CD4-positive, alpha-beta T cell (primary cell): Measurements from ENCODE around the gene UROD. TPM values are rescaled to one million over a fixed set of nuclear protein-coding genes. Genes with fewer than 3 reads are reported as not detected.

Experiments
- ATAC-seq: fragments of 200-7000 bp; cut with Tn5 transposase; one replicate; pipeline ENCODE4 v1.10.0; 2022; ENCODE audit warnings: mild to moderate bottlenecking; ENCODE audit not compliant: poor library complexity
- CTCF ChIA-PET: fragments of 350-600 bp; sonication (Branson Sonifier 250); formaldehyde crosslinking; loops from one replicate; lab custom pipeline; 2021; ENCODE audit warnings: antibody characterized with exemption, inconsistent platforms; lab: Charles Lee
- POLR2A ChIA-PET: fragments of 350-600 bp; sonication (Branson Sonifier 250); formaldehyde crosslinking; loops from one replicate; lab custom pipeline; 2021; ENCODE audit warnings: antibody characterized with exemption, inconsistent platforms; lab: Charles Lee
- DNase-seq, 14 experiments: peaks; one replicate each; pipeline ENCODE4 v3.0.0-alpha.2; 2013 to 2020; ENCODE audit warnings: mixed read lengths in 2 of 14
- H3K27ac ChIP-seq, 2 donors: one replicate each; pipeline versions ENCODE4 v1.5.1 to v1.7.0; 2013; ENCODE audit warnings: low read length in 2 of 2, low read depth in 1 of 2, mild to moderate bottlenecking in 1 of 2
- H3K27me3 ChIP-seq, 2 experiments: 1 replicate in 1 of 2; 2 replicates in 1 of 2; pipeline versions ENCODE4 v1.6.1 to v1.7.0; 2013; ENCODE audit warnings: low read length in 2 of 2, control low read depth in 1 of 2, mild to moderate bottlenecking in 1 of 2, moderate library complexity in 1 of 2; ENCODE audit not compliant: insufficient read depth in 2 of 2, control insufficient read depth in 1 of 2
- H3K36me3 ChIP-seq: one replicate; pipeline ENCODE4 v1.6.1; 2013; ENCODE audit warnings: low read length, control low read depth; ENCODE audit not compliant: insufficient read depth
- H3K4me1 ChIP-seq: one replicate; pipeline ENCODE4 v1.6.1; 2013; ENCODE audit warnings: low read length, control low read depth; ENCODE audit not compliant: insufficient read depth
- H3K4me3 ChIP-seq: one replicate; pipeline ENCODE4 v1.5.1; 2013; ENCODE audit warnings: mild to moderate bottlenecking, low read length, moderate library complexity
- H3K9me3 ChIP-seq, 2 experiments: 1 replicate in 1 of 2; 2 replicates in 1 of 2; pipeline versions ENCODE4 v1.6.1 to v1.7.0; 2013; ENCODE audit warnings: low read length in 2 of 2, mild to moderate bottlenecking in 2 of 2, control low read depth in 1 of 2, moderate library complexity in 1 of 2; ENCODE audit not compliant: control insufficient read depth in 1 of 2, insufficient read depth in 1 of 2
- H3K27ac Mint-ChIP-seq: one replicate; pipeline ENCODE4 v1.8.0; 2020; ENCODE audit warnings: mixed read lengths
- H3K27me3 Mint-ChIP-seq: one replicate; pipeline ENCODE4 v1.8.0; 2021; ENCODE audit warnings: mixed read lengths
- H3K36me3 Mint-ChIP-seq: one replicate; pipeline ENCODE4 v1.8.0; 2021; ENCODE audit warnings: low read depth, mixed read lengths
- H3K4me1 Mint-ChIP-seq: one replicate; pipeline ENCODE4 v1.8.0; 2021; ENCODE audit warnings: low read depth, mixed read lengths
- H3K4me3 Mint-ChIP-seq: one replicate; pipeline ENCODE4 v1.8.0; 2020; ENCODE audit warnings: mild to moderate bottlenecking, mixed read lengths
- H3K9me3 Mint-ChIP-seq: one replicate; pipeline ENCODE4 v1.8.0; 2020; ENCODE audit warnings: mixed read lengths
- intact Hi-C, 2 experiments: fragments of 100-400 bp; cut with DNase I in 1 of 2; cut with micrococcal nuclease in 1 of 2; formaldehyde crosslinking; loops; one replicate each; pipeline versions ENCODE4 v1.15.1 to v1.9.0; 2023 to 2025; cut with DNase I, micrococcal nuclease
- total RNA-seq, 174 experiments: library from RNA in 2 of 174; stranded (reverse) in 2 of 174; gene quantifications; one replicate each; pipeline ENCODE4 v1.2.3 and lab custom pipeline; 2021 to 2026
- TF ChIP-seq, protein P1 (sequence below): fragments of 200-600 bp; IDR thresholded peaks from one replicate; pipeline ENCODE4 v1.8.0; 2022; ENCODE audit warnings: antibody characterized with exemption, mild to moderate bottlenecking

UROD gene
- total RNA-seq, 2 experiments from 2014 or later, result 41.0 to 42.4 TPM

- Mint-ChIP-seq H3K4me3 (no peak overlapping the region), H3K9me3 (no peaks in the 10 kb centered on the region), H3K27ac (no peak overlapping the region), H3K4me1 (peaks cover 19% of the 10 kb centered on the region), H3K27me3 (no peaks in the 10 kb centered on the region), H3K36me3 (peaks cover 5% of the 10 kb centered on the region)
- Histone ChIP-seq H3K36me3 (no peaks in the 10 kb centered on the region), H3K27ac (no peak overlapping the region), H3K4me3 (no peak overlapping the region), H3K27me3 (no peaks in the 10 kb centered on the region), H3K9me3 (no peaks in the 10 kb centered on the region), H3K4me1 (peaks cover 8% of the 10 kb centered on the region)
- ChIA-PET CTCF (no interaction called here), POLR2A (no interaction called here)
- DNase-seq, result no peak
- intact Hi-C loops, result no loop called here
- ATAC-seq, result no peak
- TF ChIP-seq, protein P1, sequence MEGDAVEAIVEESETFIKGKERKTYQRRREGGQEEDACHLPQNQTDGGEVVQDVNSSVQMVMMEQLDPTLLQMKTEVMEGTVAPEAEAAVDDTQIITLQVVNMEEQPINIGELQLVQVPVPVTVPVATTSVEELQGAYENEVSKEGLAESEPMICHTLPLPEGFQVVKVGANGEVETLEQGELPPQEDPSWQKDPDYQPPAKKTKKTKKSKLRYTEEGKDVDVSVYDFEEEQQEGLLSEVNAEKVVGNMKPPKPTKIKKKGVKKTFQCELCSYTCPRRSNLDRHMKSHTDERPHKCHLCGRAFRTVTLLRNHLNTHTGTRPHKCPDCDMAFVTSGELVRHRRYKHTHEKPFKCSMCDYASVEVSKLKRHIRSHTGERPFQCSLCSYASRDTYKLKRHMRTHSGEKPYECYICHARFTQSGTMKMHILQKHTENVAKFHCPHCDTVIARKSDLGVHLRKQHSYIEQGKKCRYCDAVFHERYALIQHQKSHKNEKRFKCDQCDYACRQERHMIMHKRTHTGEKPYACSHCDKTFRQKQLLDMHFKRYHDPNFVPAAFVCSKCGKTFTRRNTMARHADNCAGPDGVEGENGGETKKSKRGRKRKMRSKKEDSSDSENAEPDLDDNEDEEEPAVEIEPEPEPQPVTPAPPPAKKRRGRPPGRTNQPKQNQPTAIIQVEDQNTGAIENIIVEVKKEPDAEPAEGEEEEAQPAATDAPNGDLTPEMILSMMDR, result no peak
Observed at GRCh38 chr1:45047032-45047431, 35.0 kb downstream of the UROD start.

- H3K9me3 Mint-ChIP-seq, result no peaks in the 10 kb centered on the region
- Histone ChIP-seq H3K36me3 (no peaks in the 10 kb centered on the region), H3K27me3 (no peaks in the 10 kb centered on the region), H3K27ac (peak overlapping the region in 1 of 2 donors; percentile 76), H3K9me3 (no peaks in the 10 kb centered on the region), H3K4me3 (peak overlapping the region; percentile 45), H3K4me1 (peaks cover 8% of the 10 kb centered on the region)
- ChIA-PET CTCF (no interaction called here), POLR2A (interaction anchor here (0.6 to 1.5 kb wide), 9 partner anchors 17 to 838 kb away, joined by 3 to 6 read pairs (median 3); partner anchors contain the start of genes DMAP1, HECTD3, RPS8 and UROD)
- H3K4me1 Mint-ChIP-seq, result peaks cover 19% of the 10 kb centered on the region
- TF ChIP-seq, protein P1, result no peak
- intact Hi-C loops, result no loop called here
- DNase-seq (peak in 4 of 14 experiments; percentile 8 to 51 (median 18)), ATAC-seq (peak; percentile 63)
- no peaks in the 10 kb centered on the region for H3K27me3 Mint-ChIP-seq
- H3K27ac Mint-ChIP-seq, result peak overlapping the region; percentile 82
- peak overlapping the region; percentile 49 for H3K4me3 Mint-ChIP-seq
- no peaks in the 10 kb centered on the region for H3K36me3 Mint-ChIP-seq
Observed at GRCh38 chr1:45051005-45051772, 39.1 kb downstream of the UROD start.

- no peak for DNase-seq
- no peak overlapping the region for H3K27ac ChIP-seq
- no peaks in the 10 kb centered on the region for H3K27me3 ChIP-seq
- Mint-ChIP-seq H3K9me3 (no peaks in the 10 kb centered on the region), H3K27ac (no peak overlapping the region), H3K4me3 (no peak overlapping the region), H3K36me3 (no peaks in the 10 kb centered on the region), H3K4me1 (no peaks in the 10 kb centered on the region), H3K27me3 (no peaks in the 10 kb centered on the region)
- intact Hi-C loops, result no loop called here
- POLR2A ChIA-PET, result no interaction called here
- TF ChIP-seq, protein P1, result no peak
- no peak overlapping the region for H3K4me3 ChIP-seq
- H3K4me1 ChIP-seq, result no peaks in the 10 kb centered on the region
- no peaks in the 10 kb centered on the region for H3K36me3 ChIP-seq
- CTCF ChIA-PET, result no interaction called here
- H3K9me3 ChIP-seq, result no peaks in the 10 kb centered on the region
- ATAC-seq, result no peak
Observed at GRCh38 chr1:45057542-45057941, 45.5 kb downstream of the UROD start.
